NCI-H2227 treated with DMSO at 0.1 percent for 48 hours (cell line): ENCODE results near the gene RAB37.
A peak's percentile ranks its signal among the peaks of the same experiment; 100 is the strongest.

Experiments used
- DNase-seq: peaks from one replicate; lab custom pipeline; 2025; lab: John Stamatoyannopoulos, UW

The RAB37 gene

DNA sequence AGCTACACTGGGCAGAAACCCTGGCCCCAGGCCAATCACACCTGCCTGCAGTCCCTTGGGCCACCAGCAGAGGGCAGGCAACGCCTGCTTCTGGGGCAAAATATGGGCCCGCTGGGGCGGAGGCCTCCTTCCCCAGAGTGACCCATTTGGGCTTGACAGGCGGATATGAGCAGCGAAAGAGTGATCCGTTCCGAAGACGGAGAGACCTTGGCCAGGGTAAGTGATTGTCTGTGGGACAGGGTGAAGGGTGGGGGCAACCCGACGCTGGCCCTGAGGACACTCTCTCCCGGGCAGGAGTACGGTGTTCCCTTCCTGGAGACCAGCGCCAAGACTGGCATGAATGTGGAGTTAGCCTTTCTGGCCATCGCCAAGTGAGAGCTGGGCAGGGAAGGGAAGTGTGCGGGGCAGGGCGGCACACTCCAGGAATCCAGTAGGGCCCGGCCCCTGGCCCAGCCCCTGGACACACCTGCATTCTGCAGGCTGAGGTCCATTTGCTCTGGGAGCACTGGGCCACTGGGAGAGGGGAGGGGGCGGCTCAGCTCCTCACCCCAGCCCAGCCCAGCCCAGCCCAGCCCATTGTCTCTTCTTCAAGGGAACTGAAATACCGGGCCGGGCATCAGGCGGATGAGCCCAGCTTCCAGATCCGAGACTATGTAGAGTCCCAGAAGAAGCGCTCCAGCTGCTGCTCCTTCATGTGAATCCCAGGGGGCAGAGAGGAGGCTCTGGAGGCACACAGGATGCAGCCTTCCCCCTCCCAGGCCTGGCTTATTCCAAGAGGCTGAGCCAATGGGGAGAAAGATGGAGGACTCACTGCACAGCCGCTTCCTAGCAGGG, 7.9 kb downstream of the RAB37 start:
- peak; percentile 1 for DNase-seq

DNA sequence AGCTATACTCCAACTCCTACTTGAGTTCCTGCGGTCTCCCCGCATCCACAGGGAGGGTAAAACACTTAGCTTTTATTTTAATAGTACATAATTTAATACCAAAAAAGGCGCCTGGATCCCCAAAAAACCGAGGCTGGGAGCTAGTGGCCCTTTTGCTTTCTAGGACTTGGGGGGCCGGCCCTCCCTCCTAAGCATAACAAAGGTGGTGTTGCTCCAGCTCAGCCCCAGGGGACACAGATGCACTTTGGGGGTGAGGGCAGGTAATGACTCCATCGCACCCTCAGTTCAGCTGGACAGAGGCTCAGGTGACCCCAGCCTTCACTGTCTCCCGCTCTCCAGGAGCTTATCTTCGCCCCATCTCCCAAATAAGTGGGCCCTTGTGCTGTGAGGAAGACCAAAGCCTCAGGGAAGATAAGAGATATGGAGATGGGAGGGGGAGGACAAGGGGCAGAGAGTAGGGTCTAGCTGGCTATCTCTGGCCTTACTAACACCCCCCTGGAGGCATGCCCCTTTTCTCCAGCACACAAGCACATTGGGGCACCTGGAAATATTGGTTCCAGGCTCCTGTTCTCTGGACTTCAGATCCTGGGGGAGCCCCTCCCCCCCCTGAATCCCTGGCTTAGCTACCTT, 8.6 kb downstream of the RAB37 start:
- no peak for DNase-seq

DNA sequence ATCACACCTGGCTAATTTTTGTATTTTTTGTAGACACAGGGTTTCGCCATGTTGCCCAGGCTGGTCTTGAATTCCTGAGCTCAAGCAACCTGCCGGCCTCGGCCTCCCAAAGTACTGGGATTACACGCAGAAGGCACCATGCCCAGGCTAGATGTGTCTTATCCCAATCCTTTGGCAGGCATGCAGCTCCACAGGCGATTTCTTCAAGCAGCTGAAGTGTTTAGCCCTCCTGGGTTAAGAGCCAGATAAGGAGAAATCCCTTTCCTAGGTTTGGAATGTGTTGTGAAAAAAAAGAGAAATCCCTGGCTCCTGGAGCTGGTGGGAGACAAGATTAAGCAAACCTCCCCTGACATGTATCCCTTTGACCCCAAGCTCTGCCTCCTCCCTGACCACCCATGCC, 9.3 kb downstream of the RAB37 start:
- no peak for DNase-seq

DNA sequence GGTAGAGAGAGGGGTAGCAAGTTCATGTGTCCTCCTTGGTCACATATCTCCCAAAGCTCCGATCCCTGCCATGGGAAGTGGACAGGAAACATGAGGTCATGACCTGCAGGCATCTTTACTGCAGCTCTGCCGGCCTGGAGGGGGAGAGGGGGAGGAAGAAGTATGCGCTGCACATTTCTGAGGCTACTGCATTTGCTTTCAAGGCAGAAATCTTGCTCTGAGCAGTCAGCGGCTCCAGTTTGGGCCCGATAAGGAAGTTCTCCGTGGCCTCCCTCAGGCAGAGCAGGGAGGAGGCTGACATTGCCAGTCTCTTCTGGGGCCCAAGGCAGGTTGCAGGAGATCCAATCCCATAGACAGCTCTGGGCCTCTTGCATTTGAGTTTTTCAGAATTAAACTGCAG, 9.9 kb downstream of the RAB37 start:
- DNase-seq: no peak

DNA sequence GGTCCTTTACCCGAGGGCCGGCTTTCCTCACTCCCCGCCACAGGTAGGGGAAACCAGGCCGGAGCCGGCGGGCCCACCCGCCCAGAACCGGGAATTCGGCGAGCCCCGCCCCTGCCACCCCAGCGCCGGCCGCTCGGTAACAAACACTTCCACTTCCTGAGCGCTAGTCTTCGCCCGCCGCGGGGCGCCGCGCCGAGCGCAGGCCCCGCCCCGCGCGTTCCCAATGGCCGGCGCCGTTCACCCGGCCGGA, 11.1 kb downstream of the RAB37 start:
- no peak for DNase-seq

DNA sequence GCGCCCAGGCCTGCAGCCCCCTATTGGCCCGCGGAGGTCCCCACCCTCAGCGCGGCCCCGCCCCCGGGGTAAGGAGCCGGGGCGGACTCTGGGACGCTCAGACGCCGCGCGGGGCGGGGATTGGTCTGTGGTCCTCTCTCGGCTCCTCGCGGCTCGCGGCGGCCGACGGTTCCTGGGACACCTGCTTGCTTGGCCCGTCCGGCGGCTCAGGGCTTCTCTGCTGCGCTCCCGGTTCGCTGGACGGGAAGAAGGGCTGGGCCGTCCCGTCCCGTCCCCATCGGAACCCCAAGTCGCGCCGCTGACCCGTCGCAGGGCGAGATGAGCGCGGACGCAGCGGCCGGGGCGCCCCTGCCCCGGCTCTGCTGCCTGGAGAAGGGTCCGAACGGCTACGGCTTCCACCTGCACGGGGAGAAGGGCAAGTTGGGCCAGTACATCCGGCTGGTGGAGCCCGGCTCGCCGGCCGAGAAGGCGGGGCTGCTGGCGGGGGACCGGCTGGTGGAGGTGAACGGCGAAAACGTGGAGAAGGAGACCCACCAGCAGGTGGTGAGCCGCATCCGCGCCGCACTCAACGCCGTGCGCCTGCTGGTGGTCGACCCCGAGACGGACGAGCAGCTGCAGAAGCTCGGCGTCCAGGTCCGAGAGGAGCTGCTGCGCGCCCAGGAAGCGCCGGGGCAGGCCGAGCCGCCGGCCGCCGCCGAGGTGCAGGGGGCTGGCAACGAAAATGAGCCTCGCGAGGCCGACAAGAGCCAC, 11.6 kb downstream of the RAB37 start, which contains the start of gene NHERF1:
Gene NHERF1 (plus strand): TSS at position 100 of the 750 bp plus-strand sequence. CDS start 219 bp downstream, at position 319.
- DNase-seq: peak; percentile 94

DNA sequence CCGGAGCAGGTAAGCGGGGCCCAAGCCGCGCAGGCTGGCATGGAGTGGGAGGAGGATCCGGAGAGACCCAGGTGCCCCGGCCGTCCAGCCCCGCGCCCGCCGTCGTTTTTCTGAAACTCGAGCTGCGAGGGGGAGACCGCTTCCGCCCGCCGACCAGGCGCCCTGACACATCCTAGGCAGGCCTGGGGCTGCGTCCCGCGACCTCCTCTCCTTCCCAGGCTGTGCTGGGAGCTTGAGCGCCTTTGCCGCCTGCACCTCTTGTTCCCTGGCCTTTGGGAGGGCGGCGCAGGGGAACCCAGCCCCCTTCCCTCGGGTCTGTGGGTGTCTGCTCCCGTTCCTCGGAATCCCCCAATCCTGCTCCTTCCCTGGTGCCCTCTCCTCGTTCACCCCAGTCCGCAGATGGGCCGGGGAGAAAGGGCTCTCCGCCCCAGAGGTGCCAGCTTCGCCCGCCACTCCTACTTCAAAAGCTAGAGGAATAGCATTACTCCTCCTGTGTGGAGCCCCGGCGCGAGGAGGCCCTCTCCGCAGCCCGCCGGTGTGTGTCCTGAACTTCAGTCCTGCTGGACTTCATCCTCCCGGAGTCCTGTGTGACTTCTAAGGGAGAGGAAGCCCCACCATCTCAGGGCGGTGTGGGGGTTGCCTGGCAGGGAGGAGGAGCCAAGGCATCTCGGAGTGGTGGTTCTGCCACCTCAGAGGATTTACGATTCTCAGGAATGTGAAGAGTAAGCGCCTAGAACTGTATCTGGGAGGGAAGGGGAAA, 12.4 kb downstream of the RAB37 start:
- no peak for DNase-seq

DNA sequence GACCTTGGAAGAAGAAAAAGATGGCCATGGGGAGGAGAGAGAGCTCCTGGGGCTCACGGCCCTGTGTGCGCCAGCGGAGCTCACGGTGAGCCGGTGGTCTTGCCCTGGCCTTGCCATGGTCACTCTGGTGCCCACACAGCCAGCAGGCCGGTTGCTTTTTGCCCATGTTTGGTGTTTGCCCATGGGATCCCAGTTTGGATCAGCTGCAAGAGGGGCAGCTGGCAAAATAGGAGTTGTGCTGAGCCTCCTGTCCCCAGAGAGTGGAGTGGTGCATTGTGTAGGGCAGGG, 12.9 kb downstream of the RAB37 start:
- DNase-seq: no peak

DNA sequence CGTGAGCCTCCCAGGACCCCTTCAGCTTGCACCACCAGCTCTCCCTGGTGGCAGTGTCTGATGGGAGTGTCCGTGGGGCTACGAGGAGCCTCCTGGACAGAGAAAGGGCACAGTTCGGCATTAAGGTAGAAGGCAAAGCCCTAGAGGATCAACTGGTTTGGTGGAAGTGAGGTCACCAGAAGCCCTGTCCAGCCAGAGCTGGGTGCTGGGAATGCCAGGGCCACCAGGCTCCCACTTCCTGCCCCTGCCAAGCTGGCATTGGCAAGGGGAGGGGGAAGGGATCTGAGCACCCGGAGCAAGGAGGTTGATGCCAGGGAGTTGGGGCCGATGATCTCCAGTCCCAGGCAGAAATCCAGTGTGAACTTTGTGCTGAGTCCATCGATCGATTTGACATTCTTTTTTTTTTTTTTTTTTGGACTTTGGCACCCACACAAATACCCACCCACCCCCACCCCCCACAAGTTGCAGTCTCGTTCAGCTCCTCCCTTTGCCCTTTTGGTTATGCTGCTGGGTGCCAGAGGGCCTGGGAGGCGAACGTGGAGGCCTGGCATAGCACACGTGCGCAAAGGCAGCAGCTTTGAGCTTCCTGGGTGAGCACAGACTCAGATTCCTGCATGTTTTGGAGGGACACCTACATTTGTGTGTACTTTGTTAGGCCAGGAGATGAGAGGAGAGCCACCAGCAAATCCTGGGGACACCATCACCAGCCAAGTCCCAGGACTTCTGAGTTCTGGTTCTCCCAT, 13.4 kb downstream of the RAB37 start:
- DNase-seq: no peak

DNA sequence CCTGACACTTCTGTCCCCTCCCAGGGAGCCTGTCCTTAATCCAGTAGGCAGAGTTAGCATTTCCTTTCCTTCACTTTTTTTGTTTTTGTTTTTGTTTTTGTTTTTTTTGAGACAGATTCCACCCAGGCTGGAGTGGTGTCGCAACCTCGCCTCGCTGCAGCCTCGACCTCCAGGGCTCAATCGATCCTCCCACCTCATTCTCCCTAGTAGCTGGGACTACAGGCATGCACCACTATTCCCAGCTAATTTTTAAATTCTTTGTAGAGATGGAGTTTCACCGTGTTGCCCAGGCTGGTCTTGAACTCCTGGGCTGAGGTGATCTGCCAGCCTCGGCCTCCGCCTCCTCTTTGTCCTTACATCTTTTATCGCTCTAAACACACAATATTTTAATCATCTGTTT, 15.4 kb downstream of the RAB37 start:
- no peak for DNase-seq

DNA sequence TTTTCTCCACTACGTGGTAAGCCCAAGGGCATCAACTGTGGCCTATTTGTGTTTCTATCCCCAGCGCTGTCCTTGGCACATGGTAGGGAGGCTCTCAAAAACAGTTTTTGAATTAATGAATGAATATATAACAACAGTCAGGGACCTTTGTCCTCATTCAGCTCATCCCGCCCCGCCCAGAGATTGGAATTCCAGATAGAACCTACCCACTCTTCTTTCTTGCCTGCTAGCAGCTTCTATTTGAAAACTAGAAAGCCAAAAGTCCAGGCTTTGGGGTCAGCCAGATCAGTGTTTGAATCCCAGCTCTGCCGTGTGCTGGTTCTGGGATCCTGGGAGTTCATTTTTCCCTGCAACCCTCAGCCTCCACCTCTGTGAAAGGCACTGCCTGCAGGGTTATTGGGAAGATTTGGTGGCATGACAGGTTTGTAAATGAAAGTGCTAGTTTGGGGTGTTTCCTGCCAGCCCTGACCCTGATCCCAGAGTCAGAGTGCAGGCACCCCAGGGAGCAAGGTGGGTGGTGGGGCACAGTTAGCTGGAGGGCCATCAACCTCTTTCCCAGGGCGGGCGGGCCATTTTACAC, 15.9 kb downstream of the RAB37 start:
- no peak for DNase-seq

DNA sequence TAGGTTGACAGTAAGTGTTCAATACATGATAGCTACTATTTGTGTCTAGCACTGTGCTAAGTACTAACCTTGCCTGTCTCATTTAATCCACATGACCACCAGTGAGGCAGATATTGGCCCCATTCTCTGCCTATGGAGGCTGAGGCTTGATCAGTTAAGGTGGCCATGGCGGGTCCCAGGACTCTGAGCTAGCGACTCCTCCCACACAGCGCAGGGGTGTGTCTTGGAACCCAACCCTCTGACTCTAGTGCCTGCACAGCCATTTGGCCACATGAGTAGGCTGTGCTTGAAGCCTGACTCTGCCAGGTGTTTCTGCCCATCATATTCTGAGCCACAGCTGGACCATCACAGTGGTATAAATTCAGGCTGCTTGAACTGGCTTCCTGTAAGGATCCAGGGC, 17.8 kb downstream of the RAB37 start:
- no peak for DNase-seq

DNA sequence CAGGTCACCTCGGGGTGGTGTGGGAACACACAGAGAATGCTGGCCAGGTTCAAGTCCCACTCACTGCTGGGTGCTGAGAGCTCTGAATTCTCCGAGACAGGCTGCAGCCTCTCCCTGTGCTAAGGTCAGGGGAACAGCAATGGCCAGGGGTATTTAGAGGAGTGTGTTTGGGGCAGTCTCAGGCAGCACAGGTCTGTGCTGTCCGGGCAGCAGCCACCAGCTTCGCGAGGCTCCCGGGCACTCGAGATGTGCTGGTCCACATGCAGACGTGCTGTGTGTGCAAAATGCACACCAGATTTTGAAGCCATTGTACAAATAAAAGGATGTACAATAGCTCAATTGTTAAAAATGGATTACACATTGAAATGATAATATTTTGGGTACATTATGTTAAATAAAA, 18.5 kb downstream of the RAB37 start:
- no peak for DNase-seq

DNA sequence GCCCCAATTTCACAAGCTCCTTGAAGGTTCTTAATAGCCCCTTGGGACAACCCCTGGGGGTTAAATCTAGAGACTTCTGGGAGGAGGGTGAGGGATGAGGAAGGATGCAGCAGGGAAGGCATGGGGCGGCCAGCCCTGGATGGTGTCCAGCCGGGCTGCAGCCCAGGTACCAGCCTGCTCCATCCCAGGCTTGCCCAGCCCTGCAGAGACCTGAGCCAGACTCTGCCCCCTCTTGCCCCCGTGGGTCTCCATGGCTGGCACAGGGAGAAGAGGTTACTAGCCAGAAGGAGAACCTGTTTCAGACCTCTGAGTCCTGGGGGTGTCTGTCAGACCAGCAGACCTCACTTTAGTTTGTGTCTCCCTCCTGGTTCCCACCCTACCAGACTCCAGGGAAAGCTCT, 19.8 kb downstream of the RAB37 start:
- no peak for DNase-seq

DNA sequence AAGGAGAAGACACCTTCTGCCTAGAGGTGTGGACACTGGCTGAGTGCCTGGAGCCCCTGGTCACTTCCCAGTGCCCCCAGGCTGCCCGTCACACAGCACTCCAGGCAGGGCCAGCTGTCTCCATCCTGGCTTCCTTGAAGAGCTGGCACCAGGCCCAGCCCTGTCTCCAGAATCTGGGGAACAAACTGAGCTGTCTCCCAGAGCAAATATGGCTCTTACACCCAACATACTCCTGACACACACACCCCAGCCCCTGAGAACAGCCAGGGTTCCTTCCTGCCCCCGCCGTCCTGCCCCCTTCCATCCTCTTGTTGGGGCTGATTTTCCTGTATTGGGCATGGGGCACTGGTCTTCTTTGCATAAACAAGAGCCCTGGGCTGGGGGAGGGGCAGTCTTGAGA, 20.4 kb downstream of the RAB37 start:
- no peak for DNase-seq

DNA sequence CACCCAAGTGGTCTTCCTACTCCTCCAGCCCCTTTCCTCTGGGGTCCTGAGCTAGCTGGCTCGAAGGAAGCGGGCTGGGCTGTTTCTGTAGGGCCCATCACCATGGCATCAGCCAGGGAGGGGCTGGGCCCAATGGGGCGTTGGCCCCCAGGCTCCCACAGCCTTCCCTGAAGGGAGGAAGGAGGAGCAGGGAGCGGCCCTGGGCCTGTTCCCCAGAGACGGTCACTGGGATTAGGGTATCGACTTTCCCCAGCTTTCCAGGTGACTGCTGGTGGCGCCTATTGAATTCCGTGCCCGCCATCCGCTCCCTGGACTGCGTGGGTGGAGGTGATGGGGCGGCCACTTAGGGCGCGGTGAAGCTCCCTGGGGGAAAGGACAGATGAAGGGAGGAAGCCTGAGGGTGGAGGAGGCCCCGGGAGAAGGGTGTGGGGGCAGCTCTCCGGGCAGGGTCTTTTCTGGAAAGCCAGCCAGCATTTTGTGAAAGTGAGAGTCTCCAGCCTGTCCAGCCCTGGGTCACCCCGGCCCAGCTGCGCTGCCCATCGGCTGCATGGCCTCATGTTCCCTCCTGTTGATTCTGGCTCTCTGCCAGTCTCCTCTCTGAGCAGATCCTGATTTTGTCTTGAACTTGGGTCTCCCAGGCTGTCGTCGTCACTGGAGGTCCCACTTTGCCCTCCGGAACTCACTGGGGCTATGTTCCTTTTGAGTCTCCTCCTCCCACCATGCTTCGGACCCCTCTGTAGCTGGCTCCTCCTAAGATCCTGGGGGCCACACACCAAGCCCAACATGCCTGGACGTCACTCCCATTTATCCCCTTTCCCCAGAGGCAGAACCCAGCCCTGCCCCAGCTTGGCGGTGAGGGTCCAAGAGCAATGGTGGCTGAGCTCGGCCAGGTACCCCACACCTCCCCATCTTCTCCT, 21.1 kb downstream of the RAB37 start:
- no peak for DNase-seq

DNA sequence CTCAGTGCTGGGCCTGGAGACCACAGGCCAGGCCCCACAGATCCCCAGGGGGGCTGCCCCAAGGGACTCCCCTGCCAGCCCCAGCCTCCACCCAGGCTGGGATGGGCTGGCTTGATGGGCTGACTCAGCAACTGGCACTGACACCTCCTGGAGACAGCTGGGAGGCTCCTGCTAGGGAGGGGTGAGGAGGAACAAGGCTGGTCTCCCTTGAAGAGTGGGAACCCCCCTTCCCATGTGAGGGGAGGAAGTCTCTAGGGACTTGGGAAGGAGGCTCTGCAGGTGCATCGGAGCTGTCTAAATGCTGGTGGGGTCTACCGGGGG, 21.8 kb downstream of the RAB37 start:
- no peak for DNase-seq

DNA sequence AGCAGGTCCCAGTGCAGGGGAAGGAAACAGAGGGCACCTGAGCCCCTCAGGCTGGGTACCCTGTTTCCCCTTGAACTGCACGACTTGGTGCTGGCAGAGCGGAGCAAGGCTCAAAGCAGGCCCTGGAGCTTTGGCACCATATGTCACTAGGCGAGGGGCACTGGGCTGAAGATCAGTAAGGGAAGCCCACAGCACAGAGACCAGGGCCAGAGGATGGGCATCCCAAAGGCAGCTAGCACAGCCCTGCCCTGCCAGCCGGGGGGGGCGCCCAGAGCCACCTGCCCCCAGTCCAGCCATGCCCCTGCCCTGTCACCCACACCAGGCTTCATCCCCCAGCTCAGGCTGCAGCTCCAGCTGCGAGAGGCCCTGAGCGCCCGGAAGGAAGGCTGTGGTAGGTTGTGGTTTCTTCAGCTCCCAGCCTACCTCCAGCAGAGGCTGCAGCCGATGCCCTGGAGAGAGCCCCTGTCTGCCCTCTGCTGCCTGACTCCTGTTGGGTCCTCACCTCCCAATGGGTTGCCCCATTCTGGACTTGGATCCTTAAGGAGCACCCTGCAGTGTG, 22.3 kb downstream of the RAB37 start:
- no peak for DNase-seq

DNA sequence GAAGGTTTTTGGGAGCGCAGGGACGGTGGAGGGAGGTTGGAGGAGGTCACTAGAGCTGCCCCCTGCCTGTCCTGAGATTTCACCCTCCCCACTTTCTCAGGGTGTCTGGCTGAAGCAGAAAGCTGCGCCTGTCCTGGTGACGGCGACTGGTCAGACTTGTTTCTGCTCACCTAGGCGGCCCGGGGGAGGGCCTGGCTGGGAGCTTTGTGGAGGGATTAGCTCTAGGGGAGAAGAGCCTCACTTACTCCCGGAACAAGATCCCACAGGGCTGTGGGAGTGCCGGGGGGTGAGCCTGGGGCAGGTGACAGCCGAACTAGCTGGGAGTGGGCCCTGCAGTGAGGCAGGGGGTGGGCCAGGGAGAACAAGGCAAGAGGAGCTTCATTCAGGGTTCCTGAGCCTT, 22.9 kb downstream of the RAB37 start:
- DNase-seq: no peak

DNA sequence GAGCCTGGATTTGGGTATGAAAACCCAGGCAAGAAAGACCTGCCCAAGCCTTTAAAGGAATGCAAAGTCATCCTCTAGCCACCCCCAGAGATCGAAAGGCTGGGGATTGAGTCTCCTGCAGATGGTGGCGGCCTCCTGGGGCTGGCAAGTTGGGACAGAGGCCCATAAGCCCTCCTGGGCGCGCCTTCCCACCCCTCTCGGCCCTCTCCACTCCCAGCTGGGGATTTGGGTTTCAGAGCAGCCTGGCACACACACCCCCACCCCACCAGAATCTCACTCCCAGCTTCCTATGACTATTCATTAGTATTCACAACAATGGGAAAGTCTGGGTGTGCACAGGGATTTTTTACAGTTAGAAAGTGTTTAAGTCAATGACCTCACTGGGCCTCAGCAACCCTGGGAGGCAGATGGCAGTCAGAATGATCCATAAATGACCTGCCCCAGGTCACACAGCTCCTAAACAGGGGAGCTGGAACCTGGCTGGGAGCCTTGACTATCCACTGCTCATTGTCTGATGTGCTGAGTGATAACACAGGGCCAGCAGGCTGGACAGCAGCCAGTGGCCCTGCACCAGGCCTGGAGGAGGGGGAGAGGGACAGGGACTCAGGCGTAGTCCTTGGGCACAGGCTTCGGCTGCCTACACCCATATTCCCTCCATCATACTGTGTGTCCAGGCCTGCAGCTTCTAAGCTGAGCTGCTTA, 23.5 kb downstream of the RAB37 start:
- DNase-seq: no peak
